CD8-positive, alpha-beta memory T cell (primary cell): ENCODE measurements around the gene PRXL2C. TPM values are rescaled to one million over a fixed set of nuclear protein-coding genes. Genes with fewer than 3 reads are reported as not detected.

Source experiments
- CTCF ChIA-PET: fragments of 350-600 bp; sonication (Branson Sonifier 250); formaldehyde crosslinking; loops from one replicate; lab custom pipeline; 2021; ENCODE audit warnings: antibody characterized with exemption; lab: Charles Lee
- POLR2A ChIA-PET: fragments of 350-600 bp; sonication (Branson Sonifier 250); formaldehyde crosslinking; loops from one replicate; lab custom pipeline; 2021; ENCODE audit warnings: antibody characterized with exemption; lab: Charles Lee
- DNase-seq, 5 donors: peaks; one replicate each; pipeline versions ENCODE4 v3.0.0 to v3.0.0-alpha.2; 2020 to 2022; ENCODE audit warnings: mixed read lengths in 1 of 5
- H3K27ac ChIP-seq: one replicate; pipeline ENCODE4 v1.7.0; 2013; ENCODE audit warnings: low read depth, mild to moderate bottlenecking, low read length, moderate library complexity
- H3K27me3 ChIP-seq: 2 replicates; pipeline ENCODE4 v1.7.0; 2013; ENCODE audit warnings: low read length, mild to moderate bottlenecking; ENCODE audit not compliant: insufficient read depth, poor library complexity, severe bottlenecking
- H3K36me3 ChIP-seq: 2 replicates; pipeline ENCODE4 v1.7.0; 2013; ENCODE audit warnings: mild to moderate bottlenecking, low read length, moderate library complexity; ENCODE audit not compliant: insufficient read depth
- H3K4me1 ChIP-seq: 2 replicates; pipeline ENCODE4 v1.7.0; 2013; ENCODE audit warnings: mild to moderate bottlenecking, low read length, moderate library complexity; ENCODE audit not compliant: insufficient read depth
- H3K4me3 ChIP-seq: 2 replicates; pipeline ENCODE4 v1.7.0; 2013; ENCODE audit warnings: mild to moderate bottlenecking, low read length
- H3K9me3 ChIP-seq: 2 replicates; pipeline ENCODE4 v1.7.0; 2013; ENCODE audit warnings: mild to moderate bottlenecking, low read length
- H3K27ac Mint-ChIP-seq, 8 donors: one replicate each; pipeline ENCODE4 v1.8.0; 2020 to 2021; ENCODE audit warnings: mixed read lengths in 8 of 8, mild to moderate bottlenecking in 6 of 8, inconsistent platforms in 3 of 8, moderate library complexity in 3 of 8
- H3K27me3 Mint-ChIP-seq, 2 donors: one replicate each; pipeline ENCODE4 v1.8.0; 2020 to 2021; ENCODE audit warnings: mixed read lengths in 2 of 2, mild to moderate bottlenecking in 1 of 2, moderate library complexity in 1 of 2
- H3K36me3 Mint-ChIP-seq, 3 donors: one replicate each; pipeline ENCODE4 v1.8.0; 2020 to 2021; ENCODE audit warnings: mixed read lengths in 3 of 3, inconsistent platforms in 1 of 3, mild to moderate bottlenecking in 1 of 3
- H3K4me1 Mint-ChIP-seq, 3 donors: one replicate each; pipeline ENCODE4 v1.8.0; 2020 to 2021; ENCODE audit warnings: mixed read lengths in 3 of 3, inconsistent platforms in 1 of 3, mild to moderate bottlenecking in 1 of 3
- H3K4me3 Mint-ChIP-seq, 7 donors: one replicate each; pipeline ENCODE4 v1.8.0; 2020 to 2021; ENCODE audit warnings: mixed read lengths in 7 of 7, mild to moderate bottlenecking in 6 of 7, moderate library complexity in 4 of 7, inconsistent platforms in 2 of 7
- H3K9me3 Mint-ChIP-seq, 5 donors: one replicate each; pipeline ENCODE4 v1.8.0; 2020 to 2022; ENCODE audit warnings: mixed read lengths in 5 of 5, mild to moderate bottlenecking in 3 of 5, moderate library complexity in 2 of 5, inconsistent platforms in 1 of 5
- polyA plus RNA-seq: library from polyadenylated mRNA; unstranded; fragments of 300-500 nt; fragmentation: Illumina TruSeq; gene quantifications from one replicate; pipeline ENCODE4 v1.2.3, GENCODE V29; 2021
- total RNA-seq, 2 experiments: library from RNA; stranded (reverse); gene quantifications; one replicate each; pipeline ENCODE4 v1.2.3, GENCODE V29; 2021

The PRXL2C gene
- total and polyA plus RNA-seq, 3 experiments from 2014 or later: 9.3 to 15.2 (median 12.0) TPM

- ChIA-PET CTCF (no interaction called here), POLR2A (no interaction called here)
- no peak for DNase-seq
- H3K36me3 ChIP-seq: no peaks in the 10 kb centered on the region
- H3K27ac ChIP-seq: no peak overlapping the region
- H3K27me3 ChIP-seq: no peaks in the 10 kb centered on the region
- H3K4me3 Mint-ChIP-seq: no peak overlapping the region
- H3K9me3 ChIP-seq: no peaks in the 10 kb centered on the region
- no peak overlapping the region for H3K4me3 ChIP-seq
- no peaks in the 10 kb centered on the region for H3K4me1 Mint-ChIP-seq
- H3K9me3 Mint-ChIP-seq: peaks cover 0 to 2% (median 1%) of the 10 kb centered on the region in 5 donors
- H3K36me3 Mint-ChIP-seq: peaks cover 0 to 4% (median 0%) of the 10 kb centered on the region in 3 donors
- H3K27ac Mint-ChIP-seq: no peak overlapping the region
- H3K4me1 ChIP-seq: no peaks in the 10 kb centered on the region
- H3K27me3 Mint-ChIP-seq: peaks cover 5 to 7% of the 10 kb centered on the region in 2 donors
These were observed 55.8 kb downstream of the PRXL2C start for GRCh38 chr9:96599298-96599697.

GRCh38 chr9:96596601-96597111 is 58.5 kb downstream of the PRXL2C start:
- ChIA-PET CTCF (interaction anchor here (0.7 kb wide), 1 partner anchor 766 kb away, joined by 3 read pairs; no protein-coding TSS in a partner anchor), POLR2A (no interaction called here)
- H3K27me3 Mint-ChIP-seq: peaks cover 16 to 17% of the 10 kb centered on the region in 2 donors
- Histone ChIP-seq H3K4me1 (no peaks in the 10 kb centered on the region), H3K27ac (no peak overlapping the region), H3K9me3 (no peaks in the 10 kb centered on the region), H3K36me3 (no peaks in the 10 kb centered on the region), H3K4me3 (no peak overlapping the region), H3K27me3 (no peaks in the 10 kb centered on the region)
- DNase-seq: no peak
- no peaks in the 10 kb centered on the region for H3K4me1 Mint-ChIP-seq
- no peak overlapping the region for H3K4me3 Mint-ChIP-seq
- H3K9me3 Mint-ChIP-seq: peaks cover 0 to 2% (median 1%) of the 10 kb centered on the region in 5 donors
- no peak overlapping the region for H3K27ac Mint-ChIP-seq
- H3K36me3 Mint-ChIP-seq: peaks cover 0 to 4% (median 0%) of the 10 kb centered on the region in 3 donors

Other genes with a start within 250 kb of the PRXL2C start
- 10 to 100 TPM; 47.8 to 51.9 TPM for gene ZNF367, start 236.9 kb downstream of the PRXL2C start, total RNA-seq
- 1.5 TPM for gene ZNF367, start 236.9 kb downstream of the PRXL2C start, polyA plus RNA-seq
- gene HABP4, start 205.1 kb downstream of the PRXL2C start, total RNA-seq: 10 to 100 TPM; 20.4 to 21.0 TPM
- gene HABP4, start 205.1 kb downstream of the PRXL2C start, polyA plus RNA-seq: 24.1 TPM
- gene CDC14B, start 35.5 kb downstream of the PRXL2C start, total RNA-seq: 1 to 10 TPM; 4.6 to 6.3 TPM
- gene CDC14B, start 35.5 kb downstream of the PRXL2C start, polyA plus RNA-seq: 8.2 TPM
- gene ZNF510, start 122.8 kb upstream of the PRXL2C start, total RNA-seq: 10 to 100 TPM in 1 of 2 experiments, 1 to 10 TPM in 1; 7.5 to 10.6 TPM
- 6.2 TPM for gene ZNF510, start 122.8 kb upstream of the PRXL2C start, polyA plus RNA-seq
- 1 to 10 TPM; 4.2 to 6.5 TPM for gene ZNF782, start 199.2 kb upstream of the PRXL2C start, total RNA-seq
- 2.5 TPM for gene ZNF782, start 199.2 kb upstream of the PRXL2C start, polyA plus RNA-seq